Gastrocnemius medialis (tissue), 4 donors: ENCODE measurements around the gene ZNF662.

Source experiments
- POLR2A ChIP-seq, 2 donors: fragments of 450-650 bp; IDR thresholded peaks; one replicate each; pipeline ENCODE4 v1.6.1; 2017; ENCODE audit warnings: antibody characterized with exemption in 2 of 2, mild to moderate bottlenecking in 2 of 2, moderate library complexity in 2 of 2
- TF ChIP-seq, protein P1 (sequence below), 5 experiments: fragments of 450-650 bp in 3 of 5; fragments of 200-600 bp in 2 of 5; sonication (generic) in 2 of 5; IDR thresholded peaks in 4 of 5; conservative IDR thresholded peaks in 1 of 5; 1 replicate in 4 of 5; 2 replicates in 1 of 5; pipeline ENCODE4 v1.5.1; 2016 to 2019; ENCODE audit warnings: antibody characterized with exemption in 5 of 5, mild to moderate bottlenecking in 3 of 5, moderate library complexity in 3 of 5

- TF ChIP-seq, protein P1, sequence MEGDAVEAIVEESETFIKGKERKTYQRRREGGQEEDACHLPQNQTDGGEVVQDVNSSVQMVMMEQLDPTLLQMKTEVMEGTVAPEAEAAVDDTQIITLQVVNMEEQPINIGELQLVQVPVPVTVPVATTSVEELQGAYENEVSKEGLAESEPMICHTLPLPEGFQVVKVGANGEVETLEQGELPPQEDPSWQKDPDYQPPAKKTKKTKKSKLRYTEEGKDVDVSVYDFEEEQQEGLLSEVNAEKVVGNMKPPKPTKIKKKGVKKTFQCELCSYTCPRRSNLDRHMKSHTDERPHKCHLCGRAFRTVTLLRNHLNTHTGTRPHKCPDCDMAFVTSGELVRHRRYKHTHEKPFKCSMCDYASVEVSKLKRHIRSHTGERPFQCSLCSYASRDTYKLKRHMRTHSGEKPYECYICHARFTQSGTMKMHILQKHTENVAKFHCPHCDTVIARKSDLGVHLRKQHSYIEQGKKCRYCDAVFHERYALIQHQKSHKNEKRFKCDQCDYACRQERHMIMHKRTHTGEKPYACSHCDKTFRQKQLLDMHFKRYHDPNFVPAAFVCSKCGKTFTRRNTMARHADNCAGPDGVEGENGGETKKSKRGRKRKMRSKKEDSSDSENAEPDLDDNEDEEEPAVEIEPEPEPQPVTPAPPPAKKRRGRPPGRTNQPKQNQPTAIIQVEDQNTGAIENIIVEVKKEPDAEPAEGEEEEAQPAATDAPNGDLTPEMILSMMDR (IDR thresholded peaks at IDR 0.05 in 4 of 5, conservative IDR thresholded peaks at IDR 0.05 in 1 of 5), result no peak
- TF ChIP-seq POLR2A (IDR thresholded peaks at IDR 0.05), result no peak
These were observed 51.6 kb downstream of the ZNF662 start for GRCh38 chr3:42957573-42957972.
